ENCODE results near the gene ST8SIA1. TPM values are rescaled to one million over a fixed set of nuclear protein-coding genes. Genes with fewer than 3 reads are reported as not detected.

ST8SIA1 gene
- polyA plus RNA-seq, 1 of the 3 experiments (the other 2 are of a cell fraction), result 0.12 TPM

DNA sequence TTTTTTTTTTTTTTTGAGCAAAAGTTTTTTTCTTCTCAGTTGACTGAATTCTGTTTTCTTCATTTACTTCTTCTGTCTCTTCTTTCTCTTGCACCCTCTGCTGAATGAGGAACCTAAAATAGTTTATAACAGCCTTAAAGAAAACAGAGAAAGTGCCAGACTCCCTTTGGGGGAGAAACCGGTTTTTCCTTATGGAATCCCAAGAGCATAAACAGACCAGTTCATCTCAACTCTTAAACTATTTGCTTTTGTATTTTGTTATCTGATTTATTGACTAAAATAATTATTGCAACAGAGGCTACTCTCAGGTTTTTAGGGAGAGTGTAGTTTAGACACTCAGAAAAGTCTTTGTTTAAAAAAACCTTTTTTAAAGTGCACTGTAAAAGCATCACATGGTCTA, 30.2 kb downstream of the ST8SIA1 start:
- POLR2A ChIA-PET, result no interaction called here
- Histone ChIP-seq H3K36me3 (replicated peaks in 1 of 2; ENCODE audit: control insufficient read depth in 1 of 2, insufficient read depth in 2 of 2, low read length in 1 of 2) (no peaks in the 10 kb centered on the region), H4K20me1 (ENCODE audit: insufficient read depth) (no peaks in the 10 kb centered on the region), H3K27me3 (ENCODE audit: insufficient read depth) (no peaks in the 10 kb centered on the region), H3K9me2 (no peaks in the 10 kb centered on the region), H3K9me3 (peaks cover 12% of the 10 kb centered on the region), H3K79me2 (ENCODE audit: insufficient read depth) (no peaks in the 10 kb centered on the region), H2AFZ (ENCODE audit: low read depth) (no peak overlapping the region), H3K4me3 (ENCODE audit: low read depth in 2 of 2, low read length in 1 of 2) (no peak overlapping the region), H3K9ac (no peak overlapping the region), H3K4me1 (ENCODE audit: control insufficient read depth in 1 of 2, insufficient read depth in 2 of 2, low read depth in 1 of 2, low read length in 1 of 2) (no peaks in the 10 kb centered on the region), H3F3A (replicated peaks; ENCODE audit: insufficient read depth) (no peaks in the 10 kb centered on the region), H3K4me2 (no peak overlapping the region), H3K27ac (ENCODE audit: low read depth in 2 of 2, low read length in 1 of 2) (no peak overlapping the region)
- TF ChIP-seq, protein P1, sequence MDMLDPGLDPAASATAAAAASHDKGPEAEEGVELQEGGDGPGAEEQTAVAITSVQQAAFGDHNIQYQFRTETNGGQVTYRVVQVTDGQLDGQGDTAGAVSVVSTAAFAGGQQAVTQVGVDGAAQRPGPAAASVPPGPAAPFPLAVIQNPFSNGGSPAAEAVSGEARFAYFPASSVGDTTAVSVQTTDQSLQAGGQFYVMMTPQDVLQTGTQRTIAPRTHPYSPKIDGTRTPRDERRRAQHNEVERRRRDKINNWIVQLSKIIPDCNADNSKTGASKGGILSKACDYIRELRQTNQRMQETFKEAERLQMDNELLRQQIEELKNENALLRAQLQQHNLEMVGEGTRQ (IDR thresholded peaks at IDR 0.05; ENCODE audit: borderline replicate concordance, low read depth, low read length), result no peak
- TF ChIP-seq, protein P2, sequence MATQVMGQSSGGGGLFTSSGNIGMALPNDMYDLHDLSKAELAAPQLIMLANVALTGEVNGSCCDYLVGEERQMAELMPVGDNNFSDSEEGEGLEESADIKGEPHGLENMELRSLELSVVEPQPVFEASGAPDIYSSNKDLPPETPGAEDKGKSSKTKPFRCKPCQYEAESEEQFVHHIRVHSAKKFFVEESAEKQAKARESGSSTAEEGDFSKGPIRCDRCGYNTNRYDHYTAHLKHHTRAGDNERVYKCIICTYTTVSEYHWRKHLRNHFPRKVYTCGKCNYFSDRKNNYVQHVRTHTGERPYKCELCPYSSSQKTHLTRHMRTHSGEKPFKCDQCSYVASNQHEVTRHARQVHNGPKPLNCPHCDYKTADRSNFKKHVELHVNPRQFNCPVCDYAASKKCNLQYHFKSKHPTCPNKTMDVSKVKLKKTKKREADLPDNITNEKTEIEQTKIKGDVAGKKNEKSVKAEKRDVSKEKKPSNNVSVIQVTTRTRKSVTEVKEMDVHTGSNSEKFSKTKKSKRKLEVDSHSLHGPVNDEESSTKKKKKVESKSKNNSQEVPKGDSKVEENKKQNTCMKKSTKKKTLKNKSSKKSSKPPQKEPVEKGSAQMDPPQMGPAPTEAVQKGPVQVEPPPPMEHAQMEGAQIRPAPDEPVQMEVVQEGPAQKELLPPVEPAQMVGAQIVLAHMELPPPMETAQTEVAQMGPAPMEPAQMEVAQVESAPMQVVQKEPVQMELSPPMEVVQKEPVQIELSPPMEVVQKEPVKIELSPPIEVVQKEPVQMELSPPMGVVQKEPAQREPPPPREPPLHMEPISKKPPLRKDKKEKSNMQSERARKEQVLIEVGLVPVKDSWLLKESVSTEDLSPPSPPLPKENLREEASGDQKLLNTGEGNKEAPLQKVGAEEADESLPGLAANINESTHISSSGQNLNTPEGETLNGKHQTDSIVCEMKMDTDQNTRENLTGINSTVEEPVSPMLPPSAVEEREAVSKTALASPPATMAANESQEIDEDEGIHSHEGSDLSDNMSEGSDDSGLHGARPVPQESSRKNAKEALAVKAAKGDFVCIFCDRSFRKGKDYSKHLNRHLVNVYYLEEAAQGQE (IDR thresholded peaks at IDR 0.05; ENCODE audit: low read depth, low read length), result no peak
- TF ChIP-seq GATA2 (CRISPR knock-in tag; IDR thresholded peaks at IDR 0.05), result no peak
- TF ChIP-seq, protein P3, sequence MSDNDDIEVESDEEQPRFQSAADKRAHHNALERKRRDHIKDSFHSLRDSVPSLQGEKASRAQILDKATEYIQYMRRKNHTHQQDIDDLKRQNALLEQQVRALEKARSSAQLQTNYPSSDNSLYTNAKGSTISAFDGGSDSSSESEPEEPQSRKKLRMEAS (IDR thresholded peaks at IDR 0.05; ENCODE audit: low read depth), result no peak
- no peak for TF ChIP-seq RXRA (IDR thresholded peaks at IDR 0.05; ENCODE audit: borderline replicate concordance, low read depth)
- TF ChIP-seq CHD2 (IDR thresholded peaks at IDR 0.05; ENCODE audit: low read length, partially characterized antibody), result no peak
- TF ChIP-seq POLR2AphosphoS5 (IDR thresholded peaks at IDR 0.05; ENCODE audit: low read depth, low read length), result no peak
- no peak for TF ChIP-seq EP300 (IDR thresholded peaks at IDR 0.05; ENCODE audit: borderline replicate concordance in 1 of 2, low read depth in 1 of 2, low read length in 1 of 2)
- TF ChIP-seq, protein P4, sequence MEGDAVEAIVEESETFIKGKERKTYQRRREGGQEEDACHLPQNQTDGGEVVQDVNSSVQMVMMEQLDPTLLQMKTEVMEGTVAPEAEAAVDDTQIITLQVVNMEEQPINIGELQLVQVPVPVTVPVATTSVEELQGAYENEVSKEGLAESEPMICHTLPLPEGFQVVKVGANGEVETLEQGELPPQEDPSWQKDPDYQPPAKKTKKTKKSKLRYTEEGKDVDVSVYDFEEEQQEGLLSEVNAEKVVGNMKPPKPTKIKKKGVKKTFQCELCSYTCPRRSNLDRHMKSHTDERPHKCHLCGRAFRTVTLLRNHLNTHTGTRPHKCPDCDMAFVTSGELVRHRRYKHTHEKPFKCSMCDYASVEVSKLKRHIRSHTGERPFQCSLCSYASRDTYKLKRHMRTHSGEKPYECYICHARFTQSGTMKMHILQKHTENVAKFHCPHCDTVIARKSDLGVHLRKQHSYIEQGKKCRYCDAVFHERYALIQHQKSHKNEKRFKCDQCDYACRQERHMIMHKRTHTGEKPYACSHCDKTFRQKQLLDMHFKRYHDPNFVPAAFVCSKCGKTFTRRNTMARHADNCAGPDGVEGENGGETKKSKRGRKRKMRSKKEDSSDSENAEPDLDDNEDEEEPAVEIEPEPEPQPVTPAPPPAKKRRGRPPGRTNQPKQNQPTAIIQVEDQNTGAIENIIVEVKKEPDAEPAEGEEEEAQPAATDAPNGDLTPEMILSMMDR (IDR thresholded peaks at IDR 0.05), result no peak
- TF ChIP-seq ELF1 (IDR thresholded peaks at IDR 0.05), result no peak
- DNase-seq, result no peak
- WGBS (ENCODE audit: low lambda C conversion rate), result 12% methylated on average over 1 of the region's 1 CpG
- CTCF ChIA-PET, result no interaction called here
